Measurements from ENCODE around the gene DZANK1.
A peak's percentile ranks its signal among the peaks of the same experiment; 100 is the strongest.

The DZANK1 gene

GRCh38 chr20:18440403-18440802 lies 26.4 kb downstream of the DZANK1 start:
- DNase-seq (ENCODE audit: low read depth, low spot score): no peak
- in situ Hi-C loops (cut with HindIII; ENCODE audit: low sequenced_read_pairs): no loop called here
- TF ChIP-seq, protein P1, sequence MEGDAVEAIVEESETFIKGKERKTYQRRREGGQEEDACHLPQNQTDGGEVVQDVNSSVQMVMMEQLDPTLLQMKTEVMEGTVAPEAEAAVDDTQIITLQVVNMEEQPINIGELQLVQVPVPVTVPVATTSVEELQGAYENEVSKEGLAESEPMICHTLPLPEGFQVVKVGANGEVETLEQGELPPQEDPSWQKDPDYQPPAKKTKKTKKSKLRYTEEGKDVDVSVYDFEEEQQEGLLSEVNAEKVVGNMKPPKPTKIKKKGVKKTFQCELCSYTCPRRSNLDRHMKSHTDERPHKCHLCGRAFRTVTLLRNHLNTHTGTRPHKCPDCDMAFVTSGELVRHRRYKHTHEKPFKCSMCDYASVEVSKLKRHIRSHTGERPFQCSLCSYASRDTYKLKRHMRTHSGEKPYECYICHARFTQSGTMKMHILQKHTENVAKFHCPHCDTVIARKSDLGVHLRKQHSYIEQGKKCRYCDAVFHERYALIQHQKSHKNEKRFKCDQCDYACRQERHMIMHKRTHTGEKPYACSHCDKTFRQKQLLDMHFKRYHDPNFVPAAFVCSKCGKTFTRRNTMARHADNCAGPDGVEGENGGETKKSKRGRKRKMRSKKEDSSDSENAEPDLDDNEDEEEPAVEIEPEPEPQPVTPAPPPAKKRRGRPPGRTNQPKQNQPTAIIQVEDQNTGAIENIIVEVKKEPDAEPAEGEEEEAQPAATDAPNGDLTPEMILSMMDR (IDR thresholded peaks at IDR 0.05; ENCODE audit: low read depth, low read length): no peak
- no peak overlapping the region for H3K4me3 ChIP-seq (ENCODE audit: low read depth, low read length)

DNA sequence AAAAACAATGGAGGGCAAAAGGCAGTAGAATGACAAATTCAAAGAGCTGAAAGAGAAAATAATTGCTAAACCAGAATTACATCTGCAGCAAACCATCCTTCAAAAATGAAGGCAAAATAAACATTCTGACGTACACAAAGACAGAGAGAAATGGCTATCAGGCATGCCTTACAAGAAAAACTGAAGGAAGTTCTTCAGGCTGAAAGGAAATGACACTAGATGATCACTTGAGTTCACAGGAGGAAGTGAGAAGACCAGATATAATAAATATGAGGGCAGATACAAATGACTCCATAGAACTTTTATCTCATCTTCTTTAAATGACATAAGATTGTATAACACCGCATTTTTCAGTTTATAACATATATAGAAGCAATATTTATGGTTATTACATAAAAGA lies 30.0 kb downstream of the DZANK1 start:
- in situ Hi-C loops (cut with HindIII; ENCODE audit: low sequenced_read_pairs): no loop called here
- no peak for DNase-seq (ENCODE audit: low read depth, low spot score)
- H3K4me3 ChIP-seq (ENCODE audit: low read depth, low read length): no peak overlapping the region
- TF ChIP-seq, protein P1 (IDR thresholded peaks at IDR 0.05; ENCODE audit: low read depth, low read length): no peak

GRCh38 chr20:18431206-18431605 lies 35.6 kb downstream of the DZANK1 start:
- no peak for DNase-seq (ENCODE audit: low read depth, low spot score)
- TF ChIP-seq, protein P1 (IDR thresholded peaks at IDR 0.05; ENCODE audit: low read depth, low read length): no peak
- no peak overlapping the region for H3K4me3 ChIP-seq (ENCODE audit: low read depth, low read length)
- in situ Hi-C loops (cut with HindIII; ENCODE audit: low sequenced_read_pairs): no loop called here

DNA sequence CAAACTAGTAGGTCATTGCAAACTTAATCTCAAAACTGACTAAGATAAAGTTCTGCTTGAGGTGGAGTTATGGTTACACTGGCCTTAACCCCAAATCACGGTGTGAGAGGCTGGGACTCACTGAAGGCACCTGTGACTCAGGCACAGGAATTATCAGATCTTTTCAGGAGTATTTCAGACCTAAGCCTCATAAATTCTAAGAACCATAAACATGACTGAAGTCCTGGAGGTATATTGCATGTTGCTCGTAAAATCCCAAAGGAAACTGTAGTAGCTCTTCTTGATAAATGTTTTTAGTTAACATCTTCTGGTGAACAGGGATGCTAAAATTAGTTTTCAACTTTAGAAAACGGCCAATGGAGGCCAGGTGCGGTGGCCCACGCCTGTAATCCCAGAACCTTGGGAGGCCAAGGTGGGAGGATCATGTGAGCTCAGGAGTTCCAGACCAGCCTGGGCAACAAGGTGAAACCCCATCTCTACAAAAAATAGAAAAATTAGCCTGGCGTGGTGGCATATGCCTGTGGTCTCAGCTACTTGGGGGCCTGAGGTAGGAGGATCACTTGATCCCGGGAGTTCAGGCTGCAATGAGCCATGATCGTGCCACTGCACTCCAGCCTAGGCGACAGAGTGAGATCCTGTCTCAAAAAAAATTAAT lies 36.5 kb downstream of the DZANK1 start:
- DNase-seq (ENCODE audit: low read depth, low spot score): no peak
- in situ Hi-C loops (cut with HindIII; ENCODE audit: low sequenced_read_pairs): no loop called here
- no peak overlapping the region for H3K4me3 ChIP-seq (ENCODE audit: low read depth, low read length)
- TF ChIP-seq, protein P1 (IDR thresholded peaks at IDR 0.05; ENCODE audit: low read depth, low read length): no peak

- DNase-seq (ENCODE audit: low read depth, low spot score): peak; percentile 40
- in situ Hi-C loops (cut with HindIII; ENCODE audit: low sequenced_read_pairs): no loop called here
- TF ChIP-seq, protein P1 (IDR thresholded peaks at IDR 0.05; ENCODE audit: low read depth, low read length): no peak
- no peak overlapping the region for H3K4me3 ChIP-seq (ENCODE audit: low read depth, low read length)
Observed at GRCh38 chr20:18428490-18429173, 38.2 kb downstream of the DZANK1 start.

DNA sequence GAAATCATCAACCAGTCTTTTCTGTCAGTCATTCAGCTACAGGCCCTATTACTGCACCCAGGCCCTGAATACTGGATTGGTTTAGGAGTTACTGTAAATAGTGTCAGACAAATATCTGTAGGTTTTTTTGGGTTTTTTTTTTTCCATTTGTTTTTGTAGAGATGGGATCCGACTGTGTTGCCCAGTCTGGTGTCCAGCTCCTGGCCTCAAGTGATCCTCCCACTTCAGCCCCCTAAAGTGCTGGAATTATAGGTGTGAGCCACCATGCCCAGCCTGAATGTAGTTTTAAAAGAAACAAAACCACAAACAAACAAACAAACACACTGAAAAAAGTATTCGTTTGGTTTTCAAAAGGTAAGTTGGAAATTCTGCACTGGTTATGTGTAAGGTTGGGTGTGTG lies 39.6 kb downstream of the DZANK1 start:
- DNase-seq (ENCODE audit: low read depth, low spot score): no peak
- in situ Hi-C loops (cut with HindIII; ENCODE audit: low sequenced_read_pairs): no loop called here
- TF ChIP-seq, protein P1 (IDR thresholded peaks at IDR 0.05; ENCODE audit: low read depth, low read length): no peak
- no peak overlapping the region for H3K4me3 ChIP-seq (ENCODE audit: low read depth, low read length)

Data from astrocyte of the spinal cord (primary cell).